ENCODE results near the gene CRYBG1. TPM values are rescaled to one million over a fixed set of nuclear protein-coding genes. Genes with fewer than 3 reads are reported as not detected.

Gene CRYBG1
- total RNA-seq, 1 experiment from 2014 or later, result 5.7 TPM

DNA sequence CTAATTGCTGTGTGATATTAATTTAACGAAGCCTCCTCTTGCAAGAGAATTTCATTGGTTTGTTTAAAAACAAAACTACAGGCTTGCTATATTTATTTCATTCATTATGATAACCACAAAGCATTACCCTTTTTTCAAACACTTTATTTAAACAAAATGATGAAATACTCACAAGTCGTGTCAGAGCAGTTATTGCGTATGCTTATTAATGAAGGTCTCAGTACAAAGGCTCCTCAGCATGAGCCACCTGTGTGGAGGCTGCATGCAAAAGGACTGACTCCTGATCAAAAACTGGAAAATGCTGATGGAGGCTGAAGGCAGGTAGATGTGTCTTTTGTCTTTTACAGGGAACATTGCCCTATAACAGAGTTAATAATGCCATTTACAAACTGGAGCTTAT lies 130.5 kb downstream of the CRYBG1 start:
- Histone ChIP-seq H4K91ac (ENCODE audit: insufficient read length, low read depth, low read length) (no peak overlapping the region), H3K14ac (ENCODE audit: insufficient read depth, low read length) (no peak overlapping the region), H3K4ac (ENCODE audit: low read depth, low read length) (no peak overlapping the region), H2BK12ac (ENCODE audit: insufficient read length, low read depth, low read length) (no peak overlapping the region), H3T11ph (ENCODE audit: low read length) (no peak overlapping the region), H3K23ac (ENCODE audit: insufficient read length, low read depth, low read length) (no peak overlapping the region), H2AK5ac (ENCODE audit: insufficient read length, low read length) (no peak overlapping the region), H3K27me3 (ENCODE audit: insufficient read depth, low read length) (peaks cover 4% of the 10 kb centered on the region; the same call in 1 of the 2 replicates), H3K27ac (ENCODE audit: insufficient read length, low read depth, low read length) (no peak overlapping the region), H3K4me2 (ENCODE audit: insufficient read depth, insufficient read length, low read length) (no peak overlapping the region), H3K56ac (ENCODE audit: insufficient read length, low read depth, low read length) (no peak overlapping the region), H2AFZ (ENCODE audit: low read length) (no peak overlapping the region), H4K8ac (replicated peaks; ENCODE audit: insufficient read length, low read depth, low read length) (no peak overlapping the region), H2BK20ac (ENCODE audit: low read depth, low read length, poor library complexity, severe bottlenecking) (no peak overlapping the region), H3K9ac (ENCODE audit: extremely low read depth, insufficient read length, low read length) (no peak overlapping the region), H2BK5ac (ENCODE audit: insufficient read length, low read length) (no peak overlapping the region), H3K23me2 (ENCODE audit: insufficient read length, low read depth, low read length, poor library complexity, severe bottlenecking) (no peaks in the 10 kb centered on the region), H4K5ac (ENCODE audit: insufficient read length, low read depth, low read length) (no peak overlapping the region), H3K79me2 (ENCODE audit: insufficient read depth, low read length) (no peaks in the 10 kb centered on the region), H3K79me1 (ENCODE audit: insufficient read depth, low read depth, low read length, poor library complexity, severe bottlenecking) (no peaks in the 10 kb centered on the region), H3K9me3 (ENCODE audit: control insufficient read depth, low read depth, low read length) (no peaks in the 10 kb centered on the region), H2BK120ac (ENCODE audit: low read depth, low read length, poor library complexity, severe bottlenecking) (no peak overlapping the region), H2BK15ac (ENCODE audit: low read depth, low read length) (no peak overlapping the region), H3K18ac (ENCODE audit: insufficient read length, low read depth, low read length) (no peak overlapping the region), H4K20me1 (ENCODE audit: control insufficient read depth, insufficient read depth, insufficient read length) (no peaks in the 10 kb centered on the region), H3K4me1 (ENCODE audit: insufficient read depth, low read length) (0 out of 2 replicates have a peak, but pooled peaks cover 2% of the 10 kb centered on the region)
- DNase-seq, result no peak
- Mint-ChIP-seq H3K4me3 (no peak overlapping the region), H3K36me3 (ENCODE audit: insufficient read depth in 1 of 3, low read depth in 3 of 3) (no peaks in the 10 kb centered on the region), H3K27ac (no peak overlapping the region), H3K4me1 (peaks cover 19 to 34% of the 10 kb centered on the region in 2 experiments), H3K27me3 (ENCODE audit: low read depth) (peaks cover 6% of the 10 kb centered on the region; the same call in 1 of the 2 replicates), H3K9me3 (no peaks in the 10 kb centered on the region)
- TF ChIP-seq, protein P1, sequence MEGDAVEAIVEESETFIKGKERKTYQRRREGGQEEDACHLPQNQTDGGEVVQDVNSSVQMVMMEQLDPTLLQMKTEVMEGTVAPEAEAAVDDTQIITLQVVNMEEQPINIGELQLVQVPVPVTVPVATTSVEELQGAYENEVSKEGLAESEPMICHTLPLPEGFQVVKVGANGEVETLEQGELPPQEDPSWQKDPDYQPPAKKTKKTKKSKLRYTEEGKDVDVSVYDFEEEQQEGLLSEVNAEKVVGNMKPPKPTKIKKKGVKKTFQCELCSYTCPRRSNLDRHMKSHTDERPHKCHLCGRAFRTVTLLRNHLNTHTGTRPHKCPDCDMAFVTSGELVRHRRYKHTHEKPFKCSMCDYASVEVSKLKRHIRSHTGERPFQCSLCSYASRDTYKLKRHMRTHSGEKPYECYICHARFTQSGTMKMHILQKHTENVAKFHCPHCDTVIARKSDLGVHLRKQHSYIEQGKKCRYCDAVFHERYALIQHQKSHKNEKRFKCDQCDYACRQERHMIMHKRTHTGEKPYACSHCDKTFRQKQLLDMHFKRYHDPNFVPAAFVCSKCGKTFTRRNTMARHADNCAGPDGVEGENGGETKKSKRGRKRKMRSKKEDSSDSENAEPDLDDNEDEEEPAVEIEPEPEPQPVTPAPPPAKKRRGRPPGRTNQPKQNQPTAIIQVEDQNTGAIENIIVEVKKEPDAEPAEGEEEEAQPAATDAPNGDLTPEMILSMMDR (conservative IDR thresholded peaks at IDR 0.05), result no peak
- no CpG with 5 or more reads among the region's 3 CpGs for WGBS (ENCODE audit: extremely low coverage, insufficient read length, low lambda C conversion rate)
